DND-41 (cell line): ENCODE data around the gene BTG3.

Experiments
- ATAC-seq: fragments of 200-7000 bp; cut with Tn5 transposase; 3 replicates; pipeline ENCODE4 v1.9.1; 2021; ENCODE audit warnings: low read depth; ENCODE audit not compliant: insufficient read depth
- DNase-seq: peaks from one replicate; pipeline ENCODE4 v3.0.0-alpha.2; 2020
- H2AFZ ChIP-seq: 2 replicates; pipeline ENCODE4 v1.6.0; 2012; ENCODE audit warnings: low read depth, low read length
- H3K27ac ChIP-seq: 2 replicates; pipeline ENCODE4 v1.5.1; 2012; ENCODE audit warnings: low read length, inconsistent platforms
- H3K27me3 ChIP-seq: fragments of 200-600 bp; sonication (generic); 2 replicates; pipeline ENCODE4 v1.6.0; 2012; ENCODE audit warnings: low read length, mild to moderate bottlenecking, inconsistent platforms; ENCODE audit not compliant: insufficient read depth, poor library complexity
- H3K36me3 ChIP-seq: 2 replicates; pipeline ENCODE4 v1.5.1; 2012; ENCODE audit warnings: low read length, inconsistent platforms; ENCODE audit not compliant: insufficient read depth
- H3K4me1 ChIP-seq: 2 replicates; pipeline ENCODE4 v1.5.1; 2012; ENCODE audit warnings: mild to moderate bottlenecking, low read length; ENCODE audit not compliant: insufficient read depth
- H3K4me2 ChIP-seq: 2 replicates; pipeline ENCODE4 v1.6.0; 2012; ENCODE audit warnings: mild to moderate bottlenecking, moderate library complexity, low read length, inconsistent platforms; ENCODE audit not compliant: insufficient read depth
- H3K4me3 ChIP-seq, 2 experiments: fragments of 200-600 bp in 1 of 2; shearing (Covaris generic) in 1 of 2; 2 replicates each; pipeline ENCODE4 v1.5.1; 2012 to 2016; ENCODE audit warnings: inconsistent platforms in 2 of 2, low read length in 2 of 2, mild to moderate bottlenecking in 2 of 2, low read depth in 1 of 2, moderate library complexity in 1 of 2
- H3K79me2 ChIP-seq: 2 replicates; pipeline ENCODE4 v1.6.0; 2012; ENCODE audit warnings: low read length, inconsistent platforms; ENCODE audit not compliant: insufficient read depth
- H3K9ac ChIP-seq: 2 replicates; pipeline ENCODE4 v1.6.0; 2012; ENCODE audit warnings: low read depth, mild to moderate bottlenecking, inconsistent platforms, low read length, moderate library complexity
- H3K9me3 ChIP-seq: 2 replicates; pipeline ENCODE4 v1.5.1; 2012; ENCODE audit warnings: low read length, moderate library complexity, mild to moderate bottlenecking, inconsistent platforms; ENCODE audit not compliant: insufficient read depth, severe bottlenecking
- H4K20me1 ChIP-seq: 2 replicates; pipeline ENCODE4 v1.6.0; 2012; ENCODE audit warnings: low read length; ENCODE audit not compliant: insufficient read depth
- CTCF ChIP-seq: IDR thresholded peaks from 2 replicates; pipeline ENCODE4 v1.5.1; 2012; ENCODE audit warnings: borderline replicate concordance, low read length, moderate library complexity, mild to moderate bottlenecking; ENCODE audit not compliant: poor library complexity, severe bottlenecking; ENCODE audit errors: extremely low read depth
- EZH2 ChIP-seq: IDR thresholded peaks from 3 replicates; pipeline ENCODE4 v1.6.1; 2012; ENCODE audit warnings: borderline replicate concordance, low read depth, mild to moderate bottlenecking, moderate library complexity, low read length, inconsistent platforms; ENCODE audit not compliant: severe bottlenecking

Gene BTG3

GRCh38 chr21:17631195-17631594 lies 18.5 kb upstream of the BTG3 start:
- ATAC-seq (no peak), DNase-seq (no peak)
- Histone ChIP-seq H3K9ac (no peak overlapping the region), H4K20me1 (no peaks in the 10 kb centered on the region), H3K36me3 (no peaks in the 10 kb centered on the region), H3K4me1 (no peaks in the 10 kb centered on the region), H2AFZ (no peak overlapping the region), H3K4me3 (no peak overlapping the region), H3K9me3 (no peaks in the 10 kb centered on the region), H3K79me2 (no peaks in the 10 kb centered on the region), H3K27ac (no peak overlapping the region), H3K27me3 (no peaks in the 10 kb centered on the region), H3K4me2 (no peak overlapping the region)
- TF ChIP-seq CTCF = no peak

DNA sequence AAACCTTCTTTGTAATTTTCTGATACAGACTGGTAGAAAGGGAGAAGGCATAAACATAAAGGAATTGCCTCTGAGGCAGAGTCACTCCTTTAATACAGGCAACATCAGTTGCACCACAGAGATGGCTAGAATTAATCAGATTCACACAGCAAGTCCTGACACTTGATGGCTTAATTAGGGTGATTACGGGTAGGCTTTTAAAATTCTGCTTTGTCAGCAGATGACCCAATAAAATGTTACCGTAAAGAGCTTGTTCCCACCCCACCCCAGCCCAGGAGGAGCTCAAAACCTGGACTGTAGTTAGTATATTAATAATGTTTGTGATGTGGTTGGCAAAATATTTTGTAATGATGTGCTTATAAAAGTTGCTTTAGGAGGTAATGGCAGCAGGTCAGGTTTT lies 9.3 kb upstream of the BTG3 start:
- Histone ChIP-seq H4K20me1 (no peaks in the 10 kb centered on the region), H3K36me3 (no peaks in the 10 kb centered on the region), H2AFZ (no peak overlapping the region), H3K4me2 (no peak overlapping the region), H3K79me2 (no peaks in the 10 kb centered on the region), H3K4me3 (no peak overlapping the region), H3K27ac (no peak overlapping the region), H3K9me3 (no peaks in the 10 kb centered on the region), H3K4me1 (no peaks in the 10 kb centered on the region), H3K9ac (no peak overlapping the region), H3K27me3 (no peaks in the 10 kb centered on the region)
- DNase-seq = no peak
- ATAC-seq = no peak
- TF ChIP-seq CTCF (no peak), EZH2 (no peak)

GRCh38 chr21:17616831-17617230 lies 4.1 kb upstream of the BTG3 start:
- no peaks in the 10 kb centered on the region for H3K9me3 ChIP-seq
- H3K79me2 ChIP-seq = peaks cover 11% of the 10 kb centered on the region
- H4K20me1 ChIP-seq = no peaks in the 10 kb centered on the region
- no peaks in the 10 kb centered on the region for H3K27me3 ChIP-seq
- H2AFZ ChIP-seq = no peak overlapping the region
- H3K36me3 ChIP-seq = peaks cover 3% of the 10 kb centered on the region; the same call in 1 of the 2 replicates
- H3K4me2 ChIP-seq = no peak overlapping the region
- no peak for ATAC-seq
- peaks cover 7% of the 10 kb centered on the region for H3K4me1 ChIP-seq
- H3K4me3 ChIP-seq = no peak overlapping the region
- no peak overlapping the region for H3K9ac ChIP-seq
- TF ChIP-seq EZH2 (no peak), CTCF (no peak)
- H3K27ac ChIP-seq = no peak overlapping the region
- DNase-seq = no peak

GRCh38 chr21:17613242-17613676 lies 558 bp upstream of the BTG3 start:
- Histone ChIP-seq H3K36me3 (peaks cover 34% of the 10 kb centered on the region), H3K79me2 (peaks cover 46% of the 10 kb centered on the region), H3K9ac (peak overlapping the region; percentile 82), H3K4me1 (peaks cover 38% of the 10 kb centered on the region), H3K27ac (peak overlapping the region; percentile 49; the same call in 1 of the 2 replicates), H3K4me3 (peak overlapping the region in 1 of 2 experiments; percentile 65; a peak in 2 of 4 replicates), H3K27me3 (no peaks in the 10 kb centered on the region), H3K9me3 (no peaks in the 10 kb centered on the region), H2AFZ (peak overlapping the region; percentile 96), H4K20me1 (peaks cover 32% of the 10 kb centered on the region), H3K4me2 (peak overlapping the region; percentile 72)
- DNase-seq (no peak), ATAC-seq (no peak)
- TF ChIP-seq EZH2 (no peak), CTCF (no peak)
